ENCODE data around the gene HOXC10. TPM values are rescaled to one million over a fixed set of nuclear protein-coding genes. Genes with fewer than 3 reads are reported as not detected.

The HOXC10 gene
- total and polyA plus RNA-seq, 9 donors: 0.15 to 15.4 (median 2.0) TPM; not detected in 2

DNA sequence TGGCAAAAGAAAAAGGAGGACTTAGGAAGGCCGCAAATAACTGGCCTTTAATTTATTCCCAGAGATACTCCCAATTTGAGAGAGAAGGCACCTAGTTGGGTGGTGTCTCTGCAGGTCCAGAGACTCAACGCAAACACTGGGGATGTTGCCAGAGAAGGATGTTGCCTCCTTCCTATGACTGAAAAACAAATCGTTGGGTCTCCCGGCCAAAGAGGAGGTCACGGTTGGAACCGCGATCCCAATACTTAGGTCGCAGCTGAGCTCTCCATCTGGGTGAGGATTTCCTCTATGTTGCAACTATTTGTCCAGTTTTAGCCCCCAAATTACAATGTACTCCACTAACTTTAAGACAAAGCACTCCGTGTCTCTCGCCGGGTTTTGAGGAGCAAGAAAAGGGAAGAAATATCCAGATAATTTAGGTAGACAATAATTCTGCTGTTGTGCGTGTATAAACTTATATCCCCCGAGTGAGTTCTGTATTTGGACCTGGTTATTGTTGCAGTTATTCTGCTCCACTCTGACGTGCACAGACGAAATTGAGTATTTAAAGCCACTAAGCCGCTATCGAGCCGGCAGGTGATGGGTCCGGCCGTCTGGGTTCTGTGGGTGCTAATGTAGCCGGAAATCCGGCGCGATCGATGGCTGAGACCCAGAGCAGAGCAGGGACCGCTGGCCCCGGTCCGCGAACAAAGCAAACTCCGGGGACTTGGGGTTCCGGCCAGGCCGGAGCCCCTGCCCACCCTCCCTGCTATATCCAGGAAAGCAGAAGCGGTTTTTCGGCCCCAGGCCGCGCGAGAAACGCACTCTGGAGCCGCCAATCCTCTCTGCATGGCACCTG is 24.5 kb upstream of the HOXC10 start:
- WGBS, 3 donors: 11 to 20% (median 12%) methylated on average over 39 of the region's 39 CpGs
- H3K27ac ChIP-seq: no peak overlapping the region
- peaks cover 2% of the 10 kb centered on the region for H3K4me1 ChIP-seq (ENCODE audit: insufficient read depth)
- H3K36me3 ChIP-seq: no peaks in the 10 kb centered on the region
- H3K9me3 ChIP-seq: no peaks in the 10 kb centered on the region
- intact Hi-C loops (cut with DNase I): no loop called here
- no peak for TF ChIP-seq EP300 (IDR thresholded peaks at IDR 0.05)
- TF ChIP-seq, protein P1, sequence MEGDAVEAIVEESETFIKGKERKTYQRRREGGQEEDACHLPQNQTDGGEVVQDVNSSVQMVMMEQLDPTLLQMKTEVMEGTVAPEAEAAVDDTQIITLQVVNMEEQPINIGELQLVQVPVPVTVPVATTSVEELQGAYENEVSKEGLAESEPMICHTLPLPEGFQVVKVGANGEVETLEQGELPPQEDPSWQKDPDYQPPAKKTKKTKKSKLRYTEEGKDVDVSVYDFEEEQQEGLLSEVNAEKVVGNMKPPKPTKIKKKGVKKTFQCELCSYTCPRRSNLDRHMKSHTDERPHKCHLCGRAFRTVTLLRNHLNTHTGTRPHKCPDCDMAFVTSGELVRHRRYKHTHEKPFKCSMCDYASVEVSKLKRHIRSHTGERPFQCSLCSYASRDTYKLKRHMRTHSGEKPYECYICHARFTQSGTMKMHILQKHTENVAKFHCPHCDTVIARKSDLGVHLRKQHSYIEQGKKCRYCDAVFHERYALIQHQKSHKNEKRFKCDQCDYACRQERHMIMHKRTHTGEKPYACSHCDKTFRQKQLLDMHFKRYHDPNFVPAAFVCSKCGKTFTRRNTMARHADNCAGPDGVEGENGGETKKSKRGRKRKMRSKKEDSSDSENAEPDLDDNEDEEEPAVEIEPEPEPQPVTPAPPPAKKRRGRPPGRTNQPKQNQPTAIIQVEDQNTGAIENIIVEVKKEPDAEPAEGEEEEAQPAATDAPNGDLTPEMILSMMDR (IDR thresholded peaks at IDR 0.05): no peak
- no peak for TF ChIP-seq POLR2A (IDR thresholded peaks at IDR 0.05)
- H3K4me3 ChIP-seq: no peak overlapping the region
- DNase-seq: no peak
- peaks cover 13% of the 10 kb centered on the region for H3K27me3 ChIP-seq

DNA sequence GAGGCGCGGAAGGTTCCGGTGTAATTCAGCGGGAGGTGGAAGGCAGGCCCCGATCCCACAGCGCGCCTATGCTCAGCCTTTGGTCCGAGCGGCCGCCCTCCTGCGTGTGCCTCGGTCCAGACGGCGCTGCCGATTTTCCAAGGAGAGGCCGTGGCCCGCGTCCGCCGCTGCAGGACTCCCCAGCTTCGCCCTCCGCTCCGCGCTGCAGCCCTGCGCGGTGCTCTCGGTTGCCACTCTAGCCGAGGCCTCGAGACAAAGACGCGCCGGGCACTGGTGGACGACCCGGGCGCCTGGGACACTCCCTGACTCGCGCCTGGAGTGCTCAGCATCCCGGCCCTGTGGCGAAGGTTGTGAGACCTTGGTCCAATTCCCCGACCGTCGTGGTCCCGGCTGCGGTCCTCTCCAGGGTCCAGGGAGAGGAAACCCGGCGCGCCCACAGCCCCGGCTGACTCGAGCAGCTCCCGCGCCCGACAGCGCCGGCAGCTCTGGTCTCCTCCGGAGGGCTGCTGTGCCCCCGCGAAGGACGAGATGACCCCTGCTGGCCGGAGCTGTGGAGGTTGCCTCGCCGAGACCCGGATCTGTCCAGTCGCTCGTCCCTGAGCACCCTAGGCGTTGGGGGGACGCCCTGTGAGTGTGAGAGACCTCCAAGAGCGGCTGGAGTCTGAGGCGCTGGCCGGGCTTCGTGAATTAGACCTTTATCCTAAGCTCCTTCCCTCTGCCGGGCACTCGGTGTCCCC is 23.8 kb upstream of the HOXC10 start:
- Histone ChIP-seq H3K27me3 (peaks cover 13% of the 10 kb centered on the region), H3K4me1 (ENCODE audit: insufficient read depth) (peaks cover 2% of the 10 kb centered on the region), H3K9me3 (no peaks in the 10 kb centered on the region), H3K36me3 (no peaks in the 10 kb centered on the region), H3K4me3 (no peak overlapping the region), H3K27ac (no peak overlapping the region)
- TF ChIP-seq EP300 (IDR thresholded peaks at IDR 0.05) (no peak), POLR2A (IDR thresholded peaks at IDR 0.05) (no peak)
- TF ChIP-seq, protein P1 (IDR thresholded peaks at IDR 0.05): no peak
- intact Hi-C loops (cut with DNase I): no loop called here
- no peak for DNase-seq
- 2 to 9% (median 3%) methylated on average over 36 to 72 of the region's 72 CpGs for WGBS, 3 donors

DNA sequence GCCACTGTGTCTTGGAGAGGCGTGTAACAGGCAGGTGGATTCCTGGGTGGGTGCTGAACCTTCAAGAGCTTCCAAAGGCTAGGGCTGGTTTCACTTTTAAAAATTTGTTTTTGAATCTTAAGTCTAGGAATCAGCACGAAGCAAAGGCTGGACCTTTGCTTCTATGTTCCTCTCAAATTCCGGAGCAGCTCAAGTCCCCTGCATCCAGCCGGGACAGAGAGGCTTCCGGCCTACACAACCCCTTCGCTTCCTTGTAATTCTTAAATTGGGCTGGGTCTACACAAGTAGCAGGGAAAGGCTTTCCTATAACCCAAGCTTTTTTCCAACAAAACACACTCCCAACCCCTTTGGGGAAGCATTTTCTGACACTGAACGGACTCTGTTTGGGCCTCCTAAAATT is 21.9 kb upstream of the HOXC10 start:
- H3K27me3 ChIP-seq: peaks cover 17% of the 10 kb centered on the region
- peaks cover 2% of the 10 kb centered on the region for H3K4me1 ChIP-seq (ENCODE audit: insufficient read depth)
- 29 to 50% (median 29%) methylated on average over 7 of the region's 7 CpGs for WGBS, 3 donors

More for the DNA sequence above, 21.9 kb upstream of the HOXC10 start:
- Histone ChIP-seq H3K27ac (no peak overlapping the region), H3K9me3 (no peaks in the 10 kb centered on the region), H3K4me3 (no peak overlapping the region), H3K36me3 (no peaks in the 10 kb centered on the region)
- intact Hi-C loops (cut with DNase I): no loop called here
- DNase-seq: no peak
- TF ChIP-seq, protein P1 (IDR thresholded peaks at IDR 0.05): no peak
- TF ChIP-seq EP300 (IDR thresholded peaks at IDR 0.05) (no peak), POLR2A (IDR thresholded peaks at IDR 0.05) (no peak)

Measured in ovary (tissue), 9 donors.